Heart right ventricle (tissue), 16 donors: Measurements from ENCODE around the gene NDUFAF2. TPM values are rescaled to one million over a fixed set of nuclear protein-coding genes. Genes with fewer than 3 reads are reported as not detected.

ENCODE experiments used
- ATAC-seq, 8 donors: fragments of 200-7000 bp; cut with Tn5 transposase; one replicate each; pipeline ENCODE4 v1.9.1; 2020; ENCODE audit warnings: mild to moderate bottlenecking in 8 of 8, moderate library complexity in 8 of 8, moderate number of reproducible peaks in 1 of 8
- DNase-seq, 2 donors: peaks; one replicate each; pipeline ENCODE4 v3.0.0-alpha.2; 2020
- H3K27ac ChIP-seq, 10 donors: fragments of 200-600 bp; sonication (generic) in 2 of 10; one replicate each; pipeline versions ENCODE4 v1.5.0 to v1.8.0; 2020 to 2022; ENCODE audit warnings: mild to moderate bottlenecking in 3 of 10
- H3K27me3 ChIP-seq, 7 donors: fragments of 200-600 bp; one replicate each; pipeline ENCODE4 v1.8.0; 2021 to 2022; ENCODE audit warnings: mild to moderate bottlenecking in 2 of 7
- H3K36me3 ChIP-seq, 9 donors: fragments of 200-600 bp; sonication (generic) in 1 of 9; one replicate each; pipeline versions ENCODE4 v1.5.0 to v1.8.0; 2020 to 2022; ENCODE audit warnings: mild to moderate bottlenecking in 2 of 9
- H3K4me1 ChIP-seq, 9 donors: fragments of 200-600 bp; sonication (generic) in 1 of 9; one replicate each; pipeline versions ENCODE4 v1.5.0 to v1.8.0; 2020 to 2022; ENCODE audit warnings: mild to moderate bottlenecking in 4 of 9
- H3K4me3 ChIP-seq, 10 donors: fragments of 200-600 bp; sonication (generic) in 2 of 10; one replicate each; pipeline versions ENCODE4 v1.5.0 to v1.8.0; 2020 to 2022; ENCODE audit warnings: mild to moderate bottlenecking in 7 of 10, moderate library complexity in 2 of 10
- H3K9me3 ChIP-seq, 11 donors: fragments of 200-600 bp in 10 of 11; sonication (generic) in 2 of 11; one replicate each; pipeline versions ENCODE4 v1.5.0 to v1.8.0; 2013 to 2022; ENCODE audit warnings: mild to moderate bottlenecking in 2 of 11, control low read depth in 1 of 11, moderate library complexity in 1 of 11
- WGBS, 2 donors: extraction: QIAGEN DNeasy Blood & Tissue Kit; methylation state at CpG; one replicate each; pipeline ENCODE4 v1.1.7; 2013; ENCODE audit warnings: inconsistent platforms in 1 of 2; 5-methylcytosine and 5-hydroxymethylcytosine counted together
- intact Hi-C, 10 donors: fragments of 100-400 bp; cut with DNase I; formaldehyde crosslinking; loops; one replicate each; pipeline versions ENCODE4 v1.11.1 to v1.14.2; 2022
- polyA plus RNA-seq, 2 donors: library from polyadenylated mRNA; stranded (reverse); fragments of 200-250 nt; gene quantifications; one replicate each; pipeline ENCODE4 v1.2.3, GENCODE V29; 2013
- total RNA-seq, 10 donors: library from RNA; stranded (reverse); fragmentation: NEBNext Ultra II Directional in 3 of 10; extraction: Animal tissue kit (Norgen Biotek cat#: 25700) in 3 of 10; gene quantifications; one replicate each; pipeline versions ENCODE4 v1.2.1 to v1.2.4, GENCODE V29; 2021 to 2023
- TF ChIP-seq, protein P1 (sequence below), 9 donors: fragments of 200-600 bp; sonication (generic) in 2 of 9; IDR thresholded peaks; one replicate each; pipeline versions ENCODE4 v1.5.0 to v1.8.0; 2021 to 2022; ENCODE audit warnings: antibody characterized with exemption in 9 of 9, mild to moderate bottlenecking in 5 of 9, moderate library complexity in 1 of 9
- donor health status: Arrhythmogenic right ventricular cardiomyopathy.
- donor health status: ischemic (EF 13 %, LVEDD 7.1; RV severe dilation, severe dysfunction).
- donor health status: healthy with polysubstance abuse.
- donor health status: DM: no; HTN: yes; CAD: no.
- donor health status: DM: no; HTN: no; CAD: no.
- donor health status: ischemic (EF 25% LVEDD 6.9; RV normal size, moderate dysfunction).
- donor health status: ischemic (EF 25% LVEDD 5.7; RV mildly dilated, moderate dysfunction).
- donor health status: healthy.
- donor health status: DM: yes; HTN: yes; CAD: no.
- donor health status: Ischemic cardiomyopathy.
- donor health status: ischemic (EF 35%, LVEDD 5.7; RV mildly dilated, moderate dysfunction).
- donor health status: nonischemic (EF 11% LVEDD 7.7; RV severe dilation, severe dysfunction).
- donor health status: DM: yes; HTN: yes; CAD: no.
- donor health status: PGD.
- donor health status: ischemic (EF 29% LVEDD 5.4; RV normal size, mild dysfunction).
- donor health status: nonischemic (EF 23%, LVEDD 6.1; RV moderate dilation, normal function).

Gene NDUFAF2
- total and polyA plus RNA-seq, 12 donors: 23.0 to 96.5 (median 32.0) TPM

DNA sequence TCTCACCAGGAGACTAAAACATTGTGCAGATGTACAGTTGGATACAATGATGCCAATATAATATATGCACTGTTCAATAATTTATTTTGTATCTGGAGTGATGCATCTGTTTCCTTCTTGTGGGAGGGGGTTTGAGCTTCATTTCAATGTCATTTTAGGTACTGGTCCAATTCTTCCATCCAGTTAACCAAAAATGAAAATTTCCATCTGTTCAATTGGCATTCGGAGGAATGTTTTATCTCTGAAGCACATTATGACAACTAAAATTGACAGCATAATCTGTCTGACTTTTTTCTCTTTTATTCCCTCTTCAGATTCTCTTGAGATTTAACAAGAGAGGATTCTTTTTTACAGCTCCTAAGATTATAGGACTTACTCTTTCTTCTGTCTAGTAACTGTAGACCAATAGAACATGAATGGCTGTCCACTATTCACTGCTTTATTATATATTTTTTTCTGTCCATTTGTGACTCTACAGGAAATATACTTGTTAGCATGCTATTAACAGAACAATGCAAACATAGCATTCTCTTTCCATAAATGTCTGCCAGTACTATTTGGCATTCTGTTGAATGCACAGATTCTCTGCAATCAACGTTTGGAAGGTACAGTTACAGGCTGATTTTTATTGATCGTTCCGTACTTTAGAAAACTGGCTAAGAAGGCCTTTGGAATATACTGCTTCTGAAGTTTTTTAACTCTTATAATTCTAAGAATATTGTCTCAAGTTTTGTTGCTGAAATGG lies 57.8 kb downstream of the NDUFAF2 start:
- intact Hi-C loops: no loop called here
- no peaks in the 10 kb centered on the region for H3K36me3 ChIP-seq
- TF ChIP-seq, protein P1, sequence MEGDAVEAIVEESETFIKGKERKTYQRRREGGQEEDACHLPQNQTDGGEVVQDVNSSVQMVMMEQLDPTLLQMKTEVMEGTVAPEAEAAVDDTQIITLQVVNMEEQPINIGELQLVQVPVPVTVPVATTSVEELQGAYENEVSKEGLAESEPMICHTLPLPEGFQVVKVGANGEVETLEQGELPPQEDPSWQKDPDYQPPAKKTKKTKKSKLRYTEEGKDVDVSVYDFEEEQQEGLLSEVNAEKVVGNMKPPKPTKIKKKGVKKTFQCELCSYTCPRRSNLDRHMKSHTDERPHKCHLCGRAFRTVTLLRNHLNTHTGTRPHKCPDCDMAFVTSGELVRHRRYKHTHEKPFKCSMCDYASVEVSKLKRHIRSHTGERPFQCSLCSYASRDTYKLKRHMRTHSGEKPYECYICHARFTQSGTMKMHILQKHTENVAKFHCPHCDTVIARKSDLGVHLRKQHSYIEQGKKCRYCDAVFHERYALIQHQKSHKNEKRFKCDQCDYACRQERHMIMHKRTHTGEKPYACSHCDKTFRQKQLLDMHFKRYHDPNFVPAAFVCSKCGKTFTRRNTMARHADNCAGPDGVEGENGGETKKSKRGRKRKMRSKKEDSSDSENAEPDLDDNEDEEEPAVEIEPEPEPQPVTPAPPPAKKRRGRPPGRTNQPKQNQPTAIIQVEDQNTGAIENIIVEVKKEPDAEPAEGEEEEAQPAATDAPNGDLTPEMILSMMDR (IDR thresholded peaks at IDR 0.05): no peak
- H3K4me1 ChIP-seq: peaks cover 0 to 26% (median 16%) of the 10 kb centered on the region in 9 donors
- DNase-seq (no peak), ATAC-seq (no peak)
- WGBS, 2 donors: 48 to 57% methylated on average over 4 of the region's 4 CpGs
- peaks cover 0 to 7% (median 0%) of the 10 kb centered on the region in 11 donors for H3K9me3 ChIP-seq
- H3K4me3 ChIP-seq: no peak overlapping the region
- no peak overlapping the region for H3K27ac ChIP-seq
- H3K27me3 ChIP-seq: no peaks in the 10 kb centered on the region

DNA sequence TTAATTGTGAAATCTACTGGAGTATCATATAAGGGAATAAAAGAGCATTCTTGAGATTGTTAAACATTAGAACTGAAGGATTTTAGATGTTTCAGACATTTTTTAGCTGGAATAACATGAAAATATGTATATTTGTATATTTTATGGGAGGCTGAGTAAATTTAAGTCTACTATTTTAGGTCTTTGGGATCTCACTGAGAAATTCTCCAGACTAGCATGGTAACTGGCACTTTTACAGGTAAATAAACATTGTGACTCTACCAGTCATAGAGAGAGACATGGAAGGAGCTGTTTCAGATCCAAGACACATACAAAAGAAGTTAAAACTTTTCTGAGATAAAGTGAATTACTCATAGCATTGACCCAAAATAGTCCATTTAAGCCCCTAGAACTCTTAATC lies 59.4 kb downstream of the NDUFAF2 start:
- ATAC-seq: no peak
- no peak overlapping the region for H3K27ac ChIP-seq
- TF ChIP-seq, protein P1 (IDR thresholded peaks at IDR 0.05): no peak

GRCh38 chr5:61009907-61010306 lies 64.9 kb downstream of the NDUFAF2 start:
- ATAC-seq (no peak), DNase-seq (no peak)
- H3K4me3 ChIP-seq: no peak overlapping the region
- H3K9me3 ChIP-seq: peaks cover 0 to 8% (median 0%) of the 10 kb centered on the region in 11 donors
- H3K27ac ChIP-seq: no peak overlapping the region
- TF ChIP-seq, protein P1 (IDR thresholded peaks at IDR 0.05): no peak
- H3K27me3 ChIP-seq: no peaks in the 10 kb centered on the region
- H3K4me1 ChIP-seq: no peaks in the 10 kb centered on the region
- intact Hi-C loops: no loop called here
- H3K36me3 ChIP-seq: no peaks in the 10 kb centered on the region

More for the DNA sequence above, 59.4 kb downstream of the NDUFAF2 start:
- no peaks in the 10 kb centered on the region for H3K27me3 ChIP-seq
- H3K4me1 ChIP-seq: peaks cover 0 to 19% (median 7%) of the 10 kb centered on the region in 9 donors
- intact Hi-C loops: no loop called here
- no peak for DNase-seq
- no peak overlapping the region for H3K4me3 ChIP-seq
- H3K36me3 ChIP-seq: no peaks in the 10 kb centered on the region
- peaks cover 0 to 8% (median 0%) of the 10 kb centered on the region in 11 donors for H3K9me3 ChIP-seq

DNA sequence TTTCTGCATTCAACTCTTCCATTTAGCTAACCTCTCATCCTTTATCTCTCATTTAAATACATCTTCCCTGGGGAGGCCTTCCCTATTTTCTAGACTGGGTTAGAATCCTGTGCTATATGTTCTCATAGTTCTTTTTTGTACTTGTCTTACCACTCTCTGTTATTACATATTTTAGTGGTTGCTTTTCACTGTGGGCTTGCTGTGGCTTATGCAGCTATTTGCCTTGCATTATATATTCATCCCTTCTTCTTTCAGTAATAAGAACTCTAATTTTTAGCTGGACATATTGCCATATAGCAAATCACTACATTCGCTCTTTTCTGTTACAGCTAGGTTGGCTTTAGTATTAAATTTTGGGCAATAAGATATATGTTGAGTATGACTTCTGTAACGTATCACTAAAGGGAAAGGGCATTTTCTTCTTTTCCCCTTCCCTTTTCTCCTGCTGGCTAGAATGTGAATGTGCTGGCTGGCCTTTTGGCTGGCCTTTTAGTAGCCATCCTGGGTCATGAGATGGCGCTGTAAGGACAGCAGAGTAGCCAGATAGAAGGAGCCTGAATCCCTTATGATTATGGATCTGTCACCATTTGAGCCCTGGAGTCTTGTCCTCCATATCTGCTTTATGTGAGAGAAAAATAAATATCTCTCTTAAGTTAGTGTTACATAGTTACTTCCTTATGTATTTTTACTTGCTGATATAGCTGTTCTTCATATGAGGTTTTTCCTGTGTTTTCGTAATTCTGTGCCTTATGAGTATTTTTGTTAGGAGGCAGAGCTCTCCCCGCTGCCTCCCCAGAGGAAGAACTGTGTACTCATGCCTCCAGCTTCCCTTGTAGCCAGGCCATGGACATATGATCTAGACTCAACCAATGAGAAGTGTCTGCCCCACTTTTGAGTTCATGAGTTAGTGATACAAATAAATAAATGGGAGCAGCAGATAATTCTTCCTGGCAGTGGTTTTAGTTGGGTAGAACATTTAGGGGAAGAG lies 65.8 kb downstream of the NDUFAF2 start:
- Histone ChIP-seq H3K36me3 (no peaks in the 10 kb centered on the region), H3K4me1 (no peaks in the 10 kb centered on the region), H3K27ac (peak overlapping the region in 1 of 10 donors; percentile 52), H3K9me3 (peaks cover 0 to 4% (median 0%) of the 10 kb centered on the region in 11 donors), H3K4me3 (no peak overlapping the region), H3K27me3 (no peaks in the 10 kb centered on the region)
- intact Hi-C loops: no loop called here
- 73% methylated on average over 5 of the region's 5 CpGs for WGBS, 2 donors
- DNase-seq (no peak), ATAC-seq (no peak)
- TF ChIP-seq, protein P1 (IDR thresholded peaks at IDR 0.05): peak in 1 of 9 donors; percentile 17
